A673 (cell line): ENCODE results near the gene HYDIN. TPM values are rescaled to one million over a fixed set of nuclear protein-coding genes. Genes with fewer than 3 reads are reported as not detected.

ENCODE experiments used
- Bru-seq: library from RNA; stranded (reverse); fragments of 400-500 nt; gene quantifications from one replicate; lab custom pipeline; 2021; lab: Mats Ljungman, UMichigan
- BruChase-seq, 2 experiments: library from RNA; stranded (reverse); fragments of 400-500 nt; gene quantifications; one replicate each; lab custom pipeline; 2021; lab: Mats Ljungman, UMichigan
- BruUV-seq: library from RNA; stranded (reverse); fragments of 400-500 nt; replicated peaks from 2 replicates; lab custom pipeline; 2021; lab: Mats Ljungman, UMichigan
- CTCF ChIA-PET: fragments of 300-600 bp; sonication (Branson Sonifier 250); formaldehyde crosslinking; loops from one replicate; lab custom pipeline; 2022; ENCODE audit warnings: antibody characterized with exemption; lab: Charles Lee
- POLR2A ChIA-PET: fragments of 300-600 bp; sonication (Branson Sonifier 250); formaldehyde crosslinking; loops from one replicate; lab custom pipeline; 2022; ENCODE audit warnings: antibody characterized with exemption; ENCODE audit not compliant: low non-redundant PET; lab: Charles Lee
- DNase-seq: peaks from one replicate; pipeline ENCODE4 v3.0.0-alpha.2; 2015; ENCODE audit warnings: low spot score
- H3K27ac ChIP-seq: fragments of 200-600 bp; sonication (generic); 2 replicates; pipeline ENCODE4 v1.5.1; 2016; ENCODE audit warnings: mixed run types, low read depth, mild to moderate bottlenecking, mixed read lengths, antibody characterized with exemption, low read length; ENCODE audit not compliant: poor library complexity, severe bottlenecking
- H3K27me3 ChIP-seq: fragments of 200-600 bp; sonication (generic); replicated peaks from 2 replicates; pipeline ENCODE4 v1.6.1; 2017; ENCODE audit warnings: mixed run types, low read depth, mild to moderate bottlenecking, mixed read lengths, antibody characterized with exemption, low read length; ENCODE audit not compliant: insufficient read depth, poor library complexity
- H3K36me3 ChIP-seq: fragments of 200-600 bp; sonication (generic); 2 replicates; pipeline ENCODE4 v1.6.1; 2016; ENCODE audit warnings: mixed run types, mild to moderate bottlenecking, mixed read lengths, antibody characterized with exemption, low read length; ENCODE audit not compliant: insufficient read depth, poor library complexity, severe bottlenecking
- H3K4me1 ChIP-seq: fragments of 200-600 bp; sonication (generic); 2 replicates; pipeline ENCODE4 v1.6.1; 2017; ENCODE audit warnings: mixed run types, mild to moderate bottlenecking, mixed read lengths, antibody characterized with exemption, low read length; ENCODE audit not compliant: insufficient read depth, poor library complexity, severe bottlenecking
- H3K4me3 ChIP-seq: fragments of 200-600 bp; sonication (generic); 2 replicates; pipeline ENCODE4 v1.5.1; 2016; ENCODE audit warnings: low read depth, mixed run types, mild to moderate bottlenecking, mixed read lengths, low read length; ENCODE audit not compliant: poor library complexity, severe bottlenecking
- H3K9me3 ChIP-seq: fragments of 200-600 bp; sonication (generic); 2 replicates; pipeline ENCODE4 v1.6.1; 2016; ENCODE audit warnings: mixed run types, low read depth, mild to moderate bottlenecking, mixed read lengths, antibody characterized with exemption, low read length; ENCODE audit not compliant: poor library complexity, severe bottlenecking
- EZH2 ChIP-seq: fragments of 200-600 bp; sonication (generic); IDR thresholded peaks from 2 replicates; pipeline ENCODE4 v1.6.1; 2017; ENCODE audit warnings: borderline replicate concordance, low read depth, mild to moderate bottlenecking, mixed read lengths, antibody characterized with exemption, low read length; ENCODE audit not compliant: poor library complexity, severe bottlenecking
- intact Hi-C: fragments of 100-400 bp; cut with micrococcal nuclease; formaldehyde crosslinking; loops from one replicate; pipeline ENCODE4 v1.10.0; 2022; ENCODE audit not compliant: unreplicated experiment
- long read RNA-seq: library from polyadenylated mRNA; stranded (forward); transcript quantifications from one replicate; pipeline ENCODE4 v2.0.0, GENCODE V29; 2022
- total RNA-seq: library from RNA; stranded (reverse); gene quantifications from 2 replicates; pipeline ENCODE4 v1.2.3, GENCODE V29; 2021
- TF ChIP-seq, protein P1 (sequence below): fragments of 300-800, 200-600 bp; sonication (generic); conservative IDR thresholded peaks from 2 replicates; pipeline ENCODE4 v1.5.1; 2017; ENCODE audit warnings: low read depth, mild to moderate bottlenecking, antibody characterized with exemption, low read length, moderate library complexity, mixed read lengths

Gene HYDIN
- total RNA-seq (0.22 TPM in 1 of 2 replicates, not detected in the other), Bru-seq, nascent RNA (percentile 5 among the genes with signal in this experiment), BruChase-seq, experiment 1, labeled RNA remaining after a 2-hour chase (percentile 3 among the genes with signal in this experiment), BruChase-seq, experiment 2, labeled RNA remaining after a 6-hour chase (percentile 2 among the genes with signal in this experiment)
- long read RNA-seq = 0 reads

DNA sequence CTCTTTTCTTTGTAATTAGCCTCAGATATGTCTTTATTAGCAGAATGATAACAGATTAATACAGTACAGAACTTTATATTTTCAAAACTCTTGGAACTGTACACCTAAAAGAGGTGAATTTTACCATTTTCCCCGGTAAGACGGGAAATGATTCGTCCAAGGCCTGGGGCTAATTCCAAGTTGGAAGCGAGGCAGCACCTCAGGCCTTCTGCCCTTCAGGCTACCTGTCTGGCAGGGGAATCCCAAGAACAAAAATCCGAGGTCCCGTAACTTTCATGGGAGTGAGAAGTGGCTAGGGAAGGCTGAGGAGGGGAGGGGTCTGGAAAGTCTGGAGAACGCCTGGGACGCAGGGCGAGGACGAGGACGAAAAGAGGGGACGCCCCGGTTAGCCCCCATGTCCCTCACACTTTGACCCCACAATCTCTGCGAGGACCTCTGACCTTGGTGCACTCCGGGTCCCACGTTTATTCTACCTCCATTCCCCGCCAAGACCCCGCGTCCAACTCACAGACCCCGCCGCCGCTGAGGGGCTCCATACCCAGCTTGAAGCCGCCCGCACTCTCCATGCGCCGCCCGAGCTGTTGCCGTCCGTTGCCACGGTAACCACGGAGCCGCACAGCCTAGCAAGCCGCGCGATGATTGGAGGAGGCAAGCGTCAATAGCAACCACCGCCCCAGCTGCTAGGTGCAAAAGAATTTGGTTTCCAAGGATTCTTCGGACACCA is at the start of gene HYDIN:
TSS of gene HYDIN (minus strand) at position 601 of the 724 bp plus-strand sequence. CDS start 43,827 bp downstream, outside the sequence.
- peak; percentile 78 for DNase-seq
- POLR2A ChIA-PET = no interaction called here
- CTCF ChIA-PET = no interaction called here
- TF ChIP-seq, protein P1, sequence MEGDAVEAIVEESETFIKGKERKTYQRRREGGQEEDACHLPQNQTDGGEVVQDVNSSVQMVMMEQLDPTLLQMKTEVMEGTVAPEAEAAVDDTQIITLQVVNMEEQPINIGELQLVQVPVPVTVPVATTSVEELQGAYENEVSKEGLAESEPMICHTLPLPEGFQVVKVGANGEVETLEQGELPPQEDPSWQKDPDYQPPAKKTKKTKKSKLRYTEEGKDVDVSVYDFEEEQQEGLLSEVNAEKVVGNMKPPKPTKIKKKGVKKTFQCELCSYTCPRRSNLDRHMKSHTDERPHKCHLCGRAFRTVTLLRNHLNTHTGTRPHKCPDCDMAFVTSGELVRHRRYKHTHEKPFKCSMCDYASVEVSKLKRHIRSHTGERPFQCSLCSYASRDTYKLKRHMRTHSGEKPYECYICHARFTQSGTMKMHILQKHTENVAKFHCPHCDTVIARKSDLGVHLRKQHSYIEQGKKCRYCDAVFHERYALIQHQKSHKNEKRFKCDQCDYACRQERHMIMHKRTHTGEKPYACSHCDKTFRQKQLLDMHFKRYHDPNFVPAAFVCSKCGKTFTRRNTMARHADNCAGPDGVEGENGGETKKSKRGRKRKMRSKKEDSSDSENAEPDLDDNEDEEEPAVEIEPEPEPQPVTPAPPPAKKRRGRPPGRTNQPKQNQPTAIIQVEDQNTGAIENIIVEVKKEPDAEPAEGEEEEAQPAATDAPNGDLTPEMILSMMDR = no peak
- no peak for TF ChIP-seq EZH2
- Histone ChIP-seq H3K36me3 (no peaks in the 10 kb centered on the region), H3K4me3 (peak within 1 kb of the TSS; percentile 30), H3K9me3 (peaks cover 18% of the 10 kb centered on the region), H3K27ac (no peak within 1 kb of the TSS), H3K4me1 (no peaks in the 10 kb centered on the region), H3K27me3 (peaks cover 3% of the 10 kb centered on the region)
- intact Hi-C loops = no loop called here
- BruUV-seq = no TSS peak

DNA sequence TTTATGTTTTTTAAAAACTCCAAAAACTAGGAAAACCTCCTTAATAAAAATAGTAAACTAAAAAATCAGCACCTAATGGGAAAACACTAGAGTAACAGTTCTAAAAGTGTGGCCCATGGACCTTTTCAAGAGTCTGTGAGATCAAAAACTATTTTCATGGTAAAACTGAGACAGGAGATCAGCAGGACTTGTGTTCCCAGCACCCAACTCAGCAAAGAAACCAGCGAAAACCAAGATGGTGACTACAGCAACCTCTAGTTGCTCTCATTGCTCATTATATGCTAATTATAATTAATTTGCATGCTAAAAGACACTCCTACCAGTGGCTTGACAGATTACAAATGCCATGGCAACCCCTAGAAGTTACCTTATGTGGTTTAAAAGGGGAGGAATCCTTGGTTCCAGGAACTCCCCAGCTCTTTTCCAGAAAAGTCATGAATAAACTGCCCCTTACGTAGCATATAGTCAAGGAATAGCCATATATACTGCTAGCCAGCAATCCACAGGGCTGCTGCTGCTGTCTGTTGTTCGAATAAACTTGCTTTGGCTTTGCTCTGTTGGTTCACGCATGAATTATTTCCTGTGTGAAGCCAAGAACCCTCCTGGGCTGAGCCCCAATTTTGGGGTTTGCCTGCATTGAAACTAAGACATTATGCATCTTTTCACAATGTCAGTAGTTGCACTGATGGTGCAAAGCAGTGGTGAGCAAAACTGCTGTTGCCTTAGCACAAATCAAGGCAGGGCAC is 46.2 kb upstream of the HYDIN start:
- no peak for TF ChIP-seq EZH2
- intact Hi-C loops = no loop called here
- Histone ChIP-seq H3K4me1 (no peaks in the 10 kb centered on the region), H3K4me3 (no peak overlapping the region), H3K9me3 (peaks cover 9% of the 10 kb centered on the region), H3K27ac (no peak overlapping the region), H3K27me3 (peaks cover 15% of the 10 kb centered on the region), H3K36me3 (no peaks in the 10 kb centered on the region)
- no peak for DNase-seq
- CTCF ChIA-PET = no interaction called here
- no TSS peak for BruUV-seq
- POLR2A ChIA-PET = no interaction called here

DNA sequence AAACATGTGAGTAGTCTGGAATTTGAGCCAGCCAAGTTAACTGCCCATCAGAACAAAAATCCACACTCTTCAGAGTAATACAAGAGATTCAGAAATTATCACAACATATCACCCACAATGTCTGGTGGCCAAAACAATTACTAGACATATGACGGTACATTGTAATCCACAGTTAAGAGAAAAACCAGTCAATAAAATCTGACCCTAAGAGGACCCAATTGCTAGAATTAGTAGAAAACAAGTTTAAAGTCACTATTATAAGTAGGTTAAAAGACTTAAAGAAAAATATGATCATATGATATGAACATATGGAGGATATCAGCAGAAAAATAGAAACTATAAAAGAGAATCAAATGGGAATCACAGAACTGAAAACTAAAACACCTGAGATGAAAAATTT is 42.9 kb upstream of the HYDIN start:
- BruUV-seq = no TSS peak
- peaks cover 44% of the 10 kb centered on the region for H3K27me3 ChIP-seq
- CTCF ChIA-PET = no interaction called here
- H3K4me1 ChIP-seq = no peaks in the 10 kb centered on the region
- H3K27ac ChIP-seq = no peak overlapping the region
- peaks cover 9% of the 10 kb centered on the region for H3K9me3 ChIP-seq
- no peak for DNase-seq
- H3K36me3 ChIP-seq = no peaks in the 10 kb centered on the region
- POLR2A ChIA-PET = no interaction called here
- no peak overlapping the region for H3K4me3 ChIP-seq
- TF ChIP-seq, protein P1 = no peak
- TF ChIP-seq EZH2 = no peak
- intact Hi-C loops = no loop called here
